Large intestine (tissue), 3 donors: Measurements from ENCODE around the gene ASB10. TPM values are rescaled to one million over a fixed set of nuclear protein-coding genes. Genes with fewer than 3 reads are reported as not detected.
A peak's percentile ranks its signal among the peaks of the same experiment; 100 is the strongest.

Source experiments
- DNase-seq, 2 donors: peaks; one replicate each; pipeline versions ENCODE4 v3.0.0 to v3.0.0-alpha.2; 2013
- H3K27ac ChIP-seq: one replicate; pipeline ENCODE4 v1.5.1; 2013; ENCODE audit warnings: low read length
- H3K27me3 ChIP-seq: 2 replicates; pipeline ENCODE4 v1.6.1; 2013; ENCODE audit warnings: low read length; ENCODE audit not compliant: control insufficient read depth, insufficient read depth
- H3K36me3 ChIP-seq: 2 replicates; pipeline ENCODE4 v1.6.1; 2013; ENCODE audit warnings: low read length; ENCODE audit not compliant: control insufficient read depth, insufficient read depth
- H3K4me1 ChIP-seq: one replicate; pipeline ENCODE4 v1.6.1; 2013; ENCODE audit warnings: low read length; ENCODE audit not compliant: control insufficient read depth, insufficient read depth
- H3K4me3 ChIP-seq: one replicate; pipeline ENCODE4 v1.5.1; 2013; ENCODE audit warnings: low read length
- H3K9me3 ChIP-seq: one replicate; pipeline ENCODE4 v1.6.1; 2013; ENCODE audit warnings: mild to moderate bottlenecking, low read depth, low read length, moderate library complexity; ENCODE audit not compliant: control insufficient read depth
- WGBS: methylation state at CpG from one replicate; pipeline ENCODE4 v1.1.5; 2013; ENCODE audit warnings: low lambda C conversion rate; ENCODE audit not compliant: insufficient coverage; 5-methylcytosine and 5-hydroxymethylcytosine counted together
- polyA plus RNA-seq: library from polyadenylated mRNA; unstranded; fragments of 120-200 nt; gene quantifications from one replicate; pipeline ENCODE4 v1.2.1, GENCODE V29; 2013

Gene ASB10
- polyA plus RNA-seq, 1 donor = not detected

- peaks cover 19% of the 10 kb centered on the region for H3K9me3 ChIP-seq
- DNase-seq = no peak
- H3K27me3 ChIP-seq = peaks cover 70% of the 10 kb centered on the region
- H3K4me3 ChIP-seq = no peak overlapping the region
- WGBS = 91% methylated on average over 4 of the region's 16 CpGs
- H3K4me1 ChIP-seq = no peaks in the 10 kb centered on the region
- H3K27ac ChIP-seq = no peak overlapping the region
- no peaks in the 10 kb centered on the region for H3K36me3 ChIP-seq
These were observed 11.8 kb downstream of the ASB10 start for GRCh38 chr7:151175047-151175792.

DNA sequence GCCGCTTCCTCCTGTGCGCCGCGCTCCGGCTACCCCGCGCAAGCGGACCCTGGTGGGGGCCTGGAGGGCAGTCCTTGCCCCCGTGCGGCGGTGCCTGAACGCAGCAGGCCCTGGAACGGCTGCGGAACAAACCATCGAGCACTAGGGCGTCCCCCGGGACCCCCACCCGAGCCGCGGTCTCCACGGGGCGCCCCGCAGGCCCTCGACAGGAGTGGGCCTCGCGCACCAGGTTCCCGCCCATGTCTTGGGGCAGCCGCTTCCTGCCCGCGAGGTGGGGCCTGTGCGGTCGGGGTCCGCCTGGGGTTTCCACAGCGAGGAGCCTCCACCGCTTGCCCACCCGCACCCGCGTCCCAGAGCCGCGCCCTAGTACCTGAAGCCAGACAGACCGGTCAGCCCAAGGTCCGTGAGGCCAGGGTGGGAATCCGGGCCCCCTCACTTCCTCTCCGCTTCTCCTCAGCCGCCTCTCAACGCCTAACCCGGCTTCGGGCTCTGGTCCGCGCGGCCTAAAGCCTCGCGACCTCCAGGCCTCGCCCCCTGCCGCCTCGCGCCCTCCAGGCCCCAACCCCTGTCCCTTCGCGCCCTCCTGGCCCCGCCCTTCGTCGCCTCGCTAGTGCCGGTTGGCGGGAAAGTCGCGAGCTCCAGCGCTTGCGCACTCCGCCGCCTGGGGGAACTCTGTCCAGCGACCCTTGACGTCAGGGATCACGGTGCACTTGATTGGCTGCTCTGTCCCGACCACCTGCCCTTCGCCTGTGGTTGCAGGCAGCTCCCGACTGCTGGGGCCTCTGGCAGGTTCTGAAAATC lies 12.6 kb downstream of the ASB10 start:
- H3K9me3 ChIP-seq = peaks cover 19% of the 10 kb centered on the region
- no peak for DNase-seq
- WGBS = no CpG with 5 or more reads among the region's 77 CpGs
- no peak overlapping the region for H3K4me3 ChIP-seq
- no peak overlapping the region for H3K27ac ChIP-seq
- H3K4me1 ChIP-seq = no peaks in the 10 kb centered on the region
- no peaks in the 10 kb centered on the region for H3K36me3 ChIP-seq
- peaks cover 71% of the 10 kb centered on the region for H3K27me3 ChIP-seq

- Histone ChIP-seq H3K27ac (no peak overlapping the region), H3K27me3 (peaks cover 71% of the 10 kb centered on the region), H3K4me1 (no peaks in the 10 kb centered on the region), H3K36me3 (no peaks in the 10 kb centered on the region), H3K9me3 (peaks cover 19% of the 10 kb centered on the region), H3K4me3 (no peak overlapping the region)
- DNase-seq = no peak
- WGBS = 90% methylated on average over 2 of the region's 43 CpGs
These were observed 13.4 kb downstream of the ASB10 start for GRCh38 chr7:151173386-151174245.

DNA sequence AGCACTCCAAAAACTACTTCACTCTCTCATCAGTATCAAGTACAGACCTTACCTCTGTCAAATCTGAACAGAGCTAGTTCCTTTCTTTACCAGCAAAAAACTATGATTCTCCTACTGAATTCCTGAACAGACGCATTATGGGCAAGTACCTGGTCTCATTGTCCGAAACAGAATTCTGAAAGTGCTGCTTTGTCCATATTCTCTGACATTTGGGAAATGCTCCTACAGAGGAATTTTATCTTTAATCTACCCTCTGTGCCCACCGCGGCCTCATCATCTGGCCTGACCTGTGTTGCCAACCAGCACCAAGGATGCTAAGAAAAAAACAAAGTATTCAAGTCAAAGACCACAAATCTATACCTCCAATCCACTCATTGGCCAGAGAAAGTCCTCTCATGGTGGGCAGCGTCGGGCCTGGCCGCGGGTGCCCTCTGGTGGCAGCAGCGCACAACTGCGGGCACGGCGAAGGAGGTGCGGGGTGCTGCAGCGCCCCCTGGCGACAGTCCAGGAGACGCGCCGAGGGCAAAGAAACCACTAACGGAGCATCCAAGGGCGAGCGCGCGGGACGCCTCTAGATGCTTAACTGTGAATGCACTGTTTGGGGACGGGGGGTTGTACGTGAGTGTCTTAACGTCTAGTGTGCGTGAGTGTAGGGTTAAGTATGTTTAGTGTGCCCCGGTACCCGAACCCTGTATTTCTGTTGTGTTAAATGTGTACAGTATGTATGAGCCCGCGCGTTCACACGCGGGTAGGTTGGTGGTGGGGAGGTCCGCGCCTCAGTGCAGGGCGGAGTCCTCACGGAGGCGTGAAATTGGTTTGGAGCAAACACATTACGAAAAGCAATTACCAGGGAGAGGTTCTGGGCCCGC lies 14.5 kb downstream of the ASB10 start:
- Histone ChIP-seq H3K9me3 (peaks cover 19% of the 10 kb centered on the region), H3K27me3 (peaks cover 75% of the 10 kb centered on the region), H3K27ac (no peak overlapping the region), H3K4me3 (no peak overlapping the region), H3K36me3 (no peaks in the 10 kb centered on the region), H3K4me1 (no peaks in the 10 kb centered on the region)
- peak; percentile 57 to 63 for DNase-seq
- WGBS = no CpG with 5 or more reads among the region's 42 CpGs

- no peaks in the 10 kb centered on the region for H3K36me3 ChIP-seq
- WGBS = no CpG with 5 or more reads among the region's 10 CpGs
- H3K27me3 ChIP-seq = peaks cover 76% of the 10 kb centered on the region
- no peak for DNase-seq
- no peak overlapping the region for H3K27ac ChIP-seq
- peaks cover 3% of the 10 kb centered on the region for H3K4me1 ChIP-seq
- H3K9me3 ChIP-seq = peaks cover 8% of the 10 kb centered on the region
- no peak overlapping the region for H3K4me3 ChIP-seq
These were observed 18.3 kb downstream of the ASB10 start for GRCh38 chr7:151168787-151169162.

DNA sequence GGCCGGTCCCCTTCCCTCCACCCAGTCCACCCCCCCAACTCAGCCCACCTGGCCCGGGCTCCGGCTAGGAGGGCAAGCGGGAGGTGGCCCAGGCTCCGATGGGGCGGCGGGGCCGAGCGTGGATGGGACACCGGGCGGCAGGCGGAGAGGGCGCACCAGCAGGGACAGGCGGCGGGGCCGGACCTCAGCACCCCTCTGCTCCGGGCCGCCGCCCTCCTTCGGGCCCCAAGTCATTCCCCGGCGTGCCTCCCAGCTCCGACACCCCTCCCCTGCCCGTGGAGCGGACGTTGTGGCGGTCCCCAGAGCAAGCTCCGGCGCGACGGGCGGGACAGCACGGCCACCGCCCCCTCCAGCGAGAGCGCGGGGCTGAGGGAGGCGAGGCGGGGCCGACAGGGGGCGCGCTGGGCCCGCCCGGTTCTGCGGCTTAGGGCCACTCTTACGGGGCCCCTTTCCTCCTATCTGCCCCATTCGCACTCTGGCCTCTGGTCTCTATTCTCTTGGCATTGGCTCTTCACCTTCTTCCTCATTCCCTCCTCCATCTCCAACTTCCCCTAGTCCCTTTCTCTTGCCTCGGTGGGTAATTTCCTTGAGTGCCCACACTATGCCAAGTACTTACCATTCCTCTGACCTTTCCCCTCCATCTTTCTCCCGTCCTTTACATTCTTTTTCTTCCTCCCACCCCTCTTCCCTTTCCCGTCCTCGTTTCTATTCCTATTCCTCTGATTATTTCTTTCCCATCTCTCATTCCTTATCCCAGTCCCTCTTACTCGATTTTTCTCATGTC lies 18.9 kb downstream of the ASB10 start:
- H3K36me3 ChIP-seq = no peaks in the 10 kb centered on the region
- H3K4me1 ChIP-seq = peaks cover 3% of the 10 kb centered on the region
- H3K9me3 ChIP-seq = peaks cover 5% of the 10 kb centered on the region
- DNase-seq = peak in 1 of 2 donors; percentile 63
- H3K27me3 ChIP-seq = peaks cover 74% of the 10 kb centered on the region
- H3K4me3 ChIP-seq = no peak overlapping the region
- 9% methylated on average over 4 of the region's 52 CpGs for WGBS
- H3K27ac ChIP-seq = no peak overlapping the region

- peaks cover 73% of the 10 kb centered on the region for H3K27me3 ChIP-seq
- no peak within 1 kb of the TSS for H3K4me3 ChIP-seq
- H3K36me3 ChIP-seq = no peaks in the 10 kb centered on the region
- no peaks in the 10 kb centered on the region for H3K9me3 ChIP-seq
- no peak within 1 kb of the TSS for H3K27ac ChIP-seq
- peak in 1 of 2 donors; percentile 22 for DNase-seq
- H3K4me1 ChIP-seq = peaks cover 3% of the 10 kb centered on the region
- no CpG with 5 or more reads among the region's 101 CpGs for WGBS
These were observed 19.7 kb downstream of the ASB10 start, which contains the start of gene GBX1 for GRCh38 chr7:151167197-151167961. Gene GBX1, minus strand, starts transcription at chr7:151167694. Its CDS starts 146 bp downstream, at chr7:151167548.

DNA sequence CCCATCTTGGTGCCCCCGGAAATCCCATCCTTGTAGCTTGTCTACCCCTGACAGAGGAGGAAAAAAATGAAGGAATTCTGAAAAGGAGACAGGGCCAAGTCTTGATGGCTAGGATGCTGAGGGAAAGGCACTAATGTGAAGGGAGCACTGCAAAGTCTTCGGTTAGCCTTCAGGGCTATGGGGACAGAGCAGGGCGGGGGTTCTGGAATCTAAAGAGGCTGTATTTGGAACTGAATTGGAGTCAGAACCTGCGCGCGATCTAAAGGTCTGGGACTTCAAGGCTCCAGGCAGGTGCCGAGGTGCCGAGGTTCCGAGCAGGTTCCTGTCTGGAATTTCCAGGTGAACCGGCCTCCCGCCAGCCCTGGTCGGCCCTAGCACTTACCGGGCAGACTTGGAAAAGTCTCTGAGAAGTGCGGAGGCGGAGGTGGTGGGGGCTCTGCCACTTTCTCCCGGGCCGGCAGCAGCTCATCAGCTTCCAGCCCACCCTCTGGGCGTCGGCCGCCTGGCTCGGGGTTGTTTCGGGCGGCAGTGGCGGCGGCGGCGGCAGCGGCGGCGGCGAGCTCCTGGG lies 20.3 kb downstream of the ASB10 start:
- peaks cover 3% of the 10 kb centered on the region for H3K4me1 ChIP-seq
- DNase-seq = peak in 1 of 2 donors; percentile 32
- peaks cover 73% of the 10 kb centered on the region for H3K27me3 ChIP-seq
- H3K4me3 ChIP-seq = no peak overlapping the region
- H3K27ac ChIP-seq = no peak overlapping the region
- no peaks in the 10 kb centered on the region for H3K9me3 ChIP-seq
- no CpG with 5 or more reads among the region's 31 CpGs for WGBS
- no peaks in the 10 kb centered on the region for H3K36me3 ChIP-seq
